HuH-7 (cell line): Measurements from ENCODE around the gene SGMS1.
A peak's percentile ranks its signal among the peaks of the same experiment; 100 is the strongest.
"Not testable (repeated sequence)": the region's sequence is repeated elsewhere in the genome, so short reads cannot be mapped to it uniquely, and the experiment has no call there.

Source experiments
- DNase-seq: peaks from one replicate; pipeline ENCODE4 v3.0.0; 2011; ENCODE audit warnings: low spot score

Gene SGMS1

DNA sequence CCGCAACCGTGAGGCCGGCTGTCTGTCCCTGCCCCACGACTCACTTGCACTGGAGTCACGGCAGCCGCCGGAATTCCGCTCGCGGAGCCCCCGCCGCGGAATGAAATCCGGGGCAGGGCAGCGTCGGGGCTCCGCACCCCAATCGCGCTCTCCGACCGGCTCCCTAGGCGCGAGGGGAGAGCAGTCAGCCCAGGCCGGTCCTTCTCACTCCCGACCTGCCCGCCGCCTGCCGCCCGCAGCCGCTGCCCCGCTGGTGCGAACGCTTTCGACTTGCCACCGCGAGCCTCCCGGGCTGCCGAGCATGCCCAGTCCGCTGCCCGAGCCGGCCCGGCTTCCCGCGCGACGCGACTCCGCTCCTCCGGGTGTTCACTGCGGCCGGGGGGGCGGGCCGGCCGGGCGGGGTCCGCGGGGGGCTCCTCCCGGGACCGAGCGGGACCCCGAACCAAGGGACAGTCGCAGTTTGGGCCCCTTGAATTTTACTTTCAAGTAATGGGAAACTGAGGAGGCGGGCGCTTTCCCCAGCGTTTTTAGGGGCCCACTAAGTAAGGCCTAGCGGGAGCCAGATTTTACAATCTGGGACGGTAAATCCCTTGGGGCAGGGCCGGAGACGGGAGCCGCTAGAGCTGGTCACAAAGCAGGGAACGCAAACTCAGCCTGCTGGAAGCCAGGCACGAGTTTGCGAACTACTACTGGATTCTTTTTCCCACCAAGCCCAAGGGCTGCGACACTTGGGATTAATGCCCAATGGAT, at the start of gene SGMS1:
TSS of gene SGMS1 (minus strand) at position 294 of the 750 bp plus-strand sequence. CDS start 279,842 bp downstream, outside the sequence.
- DNase-seq = peak; percentile 81

GRCh38 chr10:50672152-50672551, 48.4 kb upstream of the SGMS1 start:
- not testable (repeated sequence) for DNase-seq

DNA sequence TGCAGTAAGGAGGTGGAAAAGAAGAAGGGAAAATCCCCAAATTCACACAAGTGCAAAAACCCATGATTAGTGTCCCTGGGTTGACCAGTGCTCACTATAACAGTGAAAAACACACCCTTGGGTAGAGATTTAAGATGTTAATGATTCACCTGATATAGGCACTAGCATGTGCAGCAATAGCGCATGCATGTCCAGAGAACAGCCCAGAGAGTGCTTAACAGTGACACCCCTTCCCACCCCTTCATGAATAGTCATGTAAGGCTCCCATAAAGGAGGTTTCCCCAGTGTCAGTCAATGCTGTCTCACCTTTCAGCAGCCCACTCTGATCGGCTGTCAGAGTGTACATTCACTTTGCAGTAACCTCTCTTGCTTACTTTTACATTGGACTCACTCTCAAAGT, 47.9 kb upstream of the SGMS1 start:
- DNase-seq = not testable (repeated sequence)

DNA sequence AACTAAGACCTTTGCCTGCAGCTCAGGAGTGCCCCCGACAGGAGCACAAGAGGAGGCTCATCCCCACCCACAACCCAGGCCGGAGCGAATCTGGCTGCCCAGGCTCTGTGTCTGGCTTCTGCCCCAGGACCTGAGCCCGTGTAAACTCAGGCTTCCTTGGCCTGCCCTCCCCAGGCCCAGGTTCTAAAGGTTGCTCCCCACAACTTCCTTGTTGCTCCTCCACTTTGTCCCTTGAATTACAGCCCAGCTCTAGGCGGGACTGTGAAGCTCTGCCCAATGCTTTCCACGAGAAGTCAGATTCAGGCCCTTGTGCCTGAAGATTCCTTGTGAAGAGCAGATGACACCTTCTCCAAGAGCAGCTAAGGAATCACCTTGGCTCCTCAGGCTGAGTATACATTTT, 46.2 kb upstream of the SGMS1 start:
- not testable (repeated sequence) for DNase-seq

GRCh38 chr10:50667353-50667752, 43.6 kb upstream of the SGMS1 start:
- DNase-seq = not testable (repeated sequence)

- not testable (repeated sequence) for DNase-seq
Measured at GRCh38 chr10:50662420-50662819, 38.7 kb upstream of the SGMS1 start.

GRCh38 chr10:50661563-50661962, 37.8 kb upstream of the SGMS1 start:
- DNase-seq = not testable (repeated sequence)

DNA sequence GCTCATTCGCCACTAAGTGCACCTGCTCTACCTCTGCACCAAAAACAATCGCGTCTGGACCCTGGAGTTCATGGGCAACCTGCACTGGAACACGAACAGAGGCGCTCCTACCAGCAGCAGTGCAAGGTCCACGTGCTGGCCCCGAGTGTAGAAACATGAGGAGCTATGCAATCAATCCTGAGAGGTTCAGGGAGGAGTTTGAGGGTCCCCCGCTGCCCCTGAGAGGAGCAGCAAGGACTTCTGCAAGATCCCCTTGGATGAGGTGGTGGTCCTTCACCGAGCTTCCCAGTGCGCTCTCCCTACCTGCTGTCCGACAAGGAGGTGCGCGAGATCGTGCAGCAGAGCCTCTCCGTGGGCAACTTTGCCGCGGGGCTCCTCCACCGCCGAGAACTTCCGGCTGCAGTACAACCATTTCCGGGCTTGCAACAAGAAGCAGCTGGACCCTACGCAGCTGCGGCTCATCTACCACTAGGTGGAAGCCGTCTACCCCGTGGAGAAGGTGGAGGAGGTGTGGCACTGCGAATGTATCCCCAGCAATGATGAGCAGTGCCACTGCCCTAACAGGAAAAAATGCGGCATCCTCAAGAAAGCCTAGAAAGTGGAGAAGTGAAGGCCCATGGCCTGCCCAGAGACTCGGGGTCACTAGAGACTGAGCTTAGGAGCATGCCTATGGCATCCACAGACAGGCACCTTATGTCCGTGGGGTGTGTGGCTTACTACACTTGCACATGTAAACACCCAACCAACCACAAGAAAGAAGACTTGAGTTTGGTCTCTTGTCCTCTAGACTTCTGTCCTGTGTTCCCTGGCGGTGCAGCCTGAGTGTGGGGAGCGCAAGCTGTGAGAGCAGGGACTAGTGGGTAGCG, 36.3 kb upstream of the SGMS1 start:
- peak; percentile 27 for DNase-seq

GRCh38 chr10:50659016-50659864, 35.5 kb upstream of the SGMS1 start:
- not testable (repeated sequence) for DNase-seq

- DNase-seq = no peak
Measured at GRCh38 chr10:50658165-50658564, 34.4 kb upstream of the SGMS1 start.

DNA sequence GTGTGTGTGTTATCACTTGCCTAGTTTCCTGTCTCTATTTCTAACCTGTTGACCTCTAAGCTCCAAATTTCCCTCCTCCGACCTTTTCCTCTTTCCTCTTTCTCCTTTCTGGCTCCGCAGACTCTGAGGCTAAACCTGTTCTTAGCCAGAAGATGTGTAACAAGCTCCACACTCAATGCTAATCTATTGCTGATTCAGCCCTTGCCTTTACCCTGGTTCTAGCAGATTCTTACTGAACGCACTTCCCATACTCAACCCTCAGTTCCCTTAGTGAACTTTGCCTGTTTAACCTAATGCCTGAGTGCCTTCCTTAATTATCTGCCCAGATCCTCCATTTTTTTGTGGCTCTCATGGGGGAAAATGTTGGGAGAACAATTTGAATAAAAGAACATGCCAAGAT, 30.0 kb upstream of the SGMS1 start:
- DNase-seq = no peak

DNA sequence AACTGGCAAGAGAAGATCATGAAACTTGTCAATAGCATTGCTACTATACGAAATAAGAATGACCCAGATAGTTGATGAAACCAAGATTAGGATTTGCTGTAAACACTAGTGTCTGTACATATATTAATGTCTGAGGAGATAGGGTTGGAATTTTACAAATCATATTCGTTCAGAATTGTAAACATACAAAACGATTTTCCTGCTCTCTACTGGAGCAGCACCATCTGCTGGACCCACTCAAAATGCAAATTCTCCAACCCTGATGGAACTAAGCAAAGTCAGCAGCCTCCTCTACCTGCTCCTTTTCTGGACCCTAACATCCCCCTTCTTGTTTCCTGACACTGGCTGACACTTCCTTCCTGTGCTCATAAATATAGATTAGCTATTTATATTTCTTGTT, 29.4 kb upstream of the SGMS1 start:
- peak; percentile 16 for DNase-seq

DNA sequence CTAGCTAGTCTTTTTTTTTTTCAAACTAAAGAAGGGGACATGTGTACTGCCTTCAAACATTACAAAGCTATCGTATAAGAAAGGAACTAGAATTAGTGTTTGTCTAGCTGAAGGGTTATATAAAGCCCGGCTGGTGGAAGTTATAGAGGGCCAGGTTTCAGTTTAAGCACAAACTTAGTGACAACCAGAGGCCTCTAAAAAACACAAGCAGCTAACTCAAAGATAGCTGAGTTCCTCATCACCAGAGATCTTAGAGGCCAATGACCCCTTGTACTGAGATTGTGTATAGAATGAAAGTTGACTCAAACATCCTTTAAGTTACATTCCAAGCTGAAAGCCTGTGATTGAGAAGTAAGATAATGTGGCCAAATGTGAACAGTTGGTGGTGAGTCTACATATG, 28.1 kb upstream of the SGMS1 start:
- no peak for DNase-seq

- no peak for DNase-seq
Measured at GRCh38 chr10:50650481-50650880, 26.7 kb upstream of the SGMS1 start.

GRCh38 chr10:50648935-50649227, 25.1 kb upstream of the SGMS1 start:
- no peak for DNase-seq

- no peak for DNase-seq
Measured at GRCh38 chr10:50648089-50648934, 24.6 kb upstream of the SGMS1 start.

DNA sequence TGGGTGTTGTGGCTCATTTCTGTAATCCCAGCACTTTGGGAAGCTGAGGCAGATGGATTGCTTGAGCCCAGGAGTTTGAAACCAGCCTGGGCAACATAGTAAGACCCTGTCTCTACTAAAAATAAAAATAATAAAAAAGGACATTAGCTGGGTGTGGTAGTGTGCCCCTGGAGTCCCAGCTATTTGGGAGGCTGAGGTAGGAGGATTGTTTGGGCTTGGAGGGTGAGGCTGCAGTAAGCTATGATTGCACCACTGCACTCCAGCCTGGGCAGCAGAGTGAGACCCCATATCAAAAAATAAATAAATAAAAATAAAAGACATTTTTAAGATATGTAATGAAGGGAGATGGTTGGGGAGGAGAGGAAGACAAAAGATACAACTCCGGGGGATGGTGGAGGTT, 23.6 kb upstream of the SGMS1 start:
- not testable (repeated sequence) for DNase-seq

DNA sequence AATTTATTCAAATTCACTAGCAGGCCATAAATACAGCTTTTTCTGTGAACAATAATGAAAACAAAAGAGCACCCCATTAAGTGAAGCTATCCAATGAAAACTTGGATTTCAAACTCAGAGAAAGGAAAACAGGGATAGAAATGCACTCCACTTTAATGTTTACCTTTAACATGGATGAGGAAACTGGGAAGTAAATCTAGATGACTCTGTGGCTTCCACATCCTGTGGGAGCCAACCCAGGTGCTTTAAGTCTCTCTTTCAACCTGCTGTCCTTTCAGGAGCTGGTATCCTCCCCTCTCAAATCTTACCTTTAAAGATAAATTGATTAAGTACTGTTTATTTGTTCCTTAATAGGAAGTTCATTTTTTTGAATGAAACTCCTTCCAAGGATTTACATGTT, 21.5 kb upstream of the SGMS1 start:
- no peak for DNase-seq

DNA sequence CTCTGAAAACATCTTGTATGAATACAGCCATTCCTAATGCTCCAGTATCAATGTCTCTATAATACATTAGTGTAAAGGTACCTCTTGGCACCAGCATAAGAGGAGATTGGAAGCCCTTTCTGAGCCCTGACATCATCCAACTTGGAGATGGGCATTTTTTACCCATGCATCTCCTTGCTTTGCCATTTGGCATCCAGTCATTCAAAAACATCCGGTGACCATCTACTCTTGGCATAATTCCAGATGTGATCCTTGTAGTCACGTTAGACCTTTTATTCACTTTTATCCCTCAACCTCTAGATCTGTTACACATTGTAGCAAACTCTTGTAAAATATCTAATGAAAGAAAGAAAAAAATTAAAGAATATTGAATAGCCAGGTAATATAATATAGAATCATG, 17.9 kb upstream of the SGMS1 start:
- no peak for DNase-seq

- no peak for DNase-seq
Measured at GRCh38 chr10:50640238-50640637, 16.5 kb upstream of the SGMS1 start.
